H1 (cell line): Measurements from ENCODE around the gene ZNF550. TPM values are rescaled to one million over a fixed set of nuclear protein-coding genes. Genes with fewer than 3 reads are reported as not detected.

Experiments used
- CTCF ChIA-PET: fragments of 300-600 bp; sonication (Branson Sonifier 250); formaldehyde crosslinking; loops from one replicate; lab custom pipeline; 2021; ENCODE audit not compliant: partially characterized antibody; lab: Charles Lee
- POLR2A ChIA-PET: fragments of 300-600 bp; sonication (Branson Sonifier 250); formaldehyde crosslinking; loops from one replicate; lab custom pipeline; 2021; ENCODE audit warnings: inconsistent platforms; ENCODE audit not compliant: partially characterized antibody; lab: Charles Lee
- DNase-seq, 2 experiments: peaks; one replicate each; pipeline versions ENCODE4 v3.0.0 to v3.0.0-alpha.2; 2010 to 2022; ENCODE audit warnings: low spot score in 2 of 2, low read depth in 1 of 2, mixed read lengths in 1 of 2
- FAIRE-seq: peaks from 2 replicates; lab custom pipeline; 2011; peaks lifted over from hg19 to GRCh38; lab: Jason Lieb, UNC
- H2AFZ ChIP-seq: 2 replicates; pipeline ENCODE4 v1.8.1; 2012; ENCODE audit warnings: low read length, inconsistent platforms
- H2AK5ac ChIP-seq: 2 replicates; pipeline ENCODE4 v1.6.1; 2013; ENCODE audit warnings: low read depth, low read length
- H2BK120ac ChIP-seq: replicated peaks from 2 replicates; pipeline ENCODE3; 2013; ENCODE audit warnings: low read depth, low read length, inconsistent platforms
- H2BK12ac ChIP-seq: 2 replicates; pipeline ENCODE4 v1.6.1; 2013; ENCODE audit warnings: low read depth, low read length
- H2BK15ac ChIP-seq: 2 replicates; pipeline ENCODE4 v1.6.1; 2013; ENCODE audit warnings: low read length
- H2BK20ac ChIP-seq: 2 replicates; pipeline ENCODE4 v1.6.1; 2013; ENCODE audit warnings: low read length
- H2BK5ac ChIP-seq: 2 replicates; pipeline ENCODE4 v1.6.1; 2013; ENCODE audit warnings: low read depth, low read length
- H3K14ac ChIP-seq: 2 replicates; pipeline ENCODE4 v1.6.1; 2013; ENCODE audit warnings: inconsistent platforms; ENCODE audit not compliant: insufficient read length
- H3K18ac ChIP-seq: 2 replicates; pipeline ENCODE4 v1.6.1; 2013; ENCODE audit warnings: low read length; ENCODE audit errors: extremely low read depth
- H3K23ac ChIP-seq: 2 replicates; pipeline ENCODE4 v1.6.1; 2013; ENCODE audit warnings: inconsistent platforms; ENCODE audit not compliant: insufficient read length
- H3K23me2 ChIP-seq: 2 replicates; pipeline ENCODE4 v1.6.1; 2013; ENCODE audit warnings: low read depth, low read length
- H3K27ac ChIP-seq: 2 replicates; pipeline ENCODE4 v1.6.1; 2011; ENCODE audit warnings: low read depth, low read length, inconsistent platforms
- H3K27me3 ChIP-seq, 4 experiments: replicated peaks in 1 of 4; 1 replicate in 1 of 4; 2 replicates in 3 of 4; pipeline versions ENCODE4 v1.6.1 to v1.8.1; 2011 to 2013; ENCODE audit warnings: low read length in 3 of 4, mild to moderate bottlenecking in 3 of 4, inconsistent platforms in 2 of 4, mixed read lengths in 2 of 4, moderate library complexity in 1 of 4; ENCODE audit not compliant: control insufficient read depth in 3 of 4, insufficient read depth in 3 of 4; ENCODE audit errors: extremely low read depth in 1 of 4
- H3K36me3 ChIP-seq, 4 experiments: 2 replicates each; pipeline versions ENCODE4 v1.6.1 to v1.8.1; 2011 to 2013; ENCODE audit warnings: mild to moderate bottlenecking in 4 of 4, low read length in 3 of 4, moderate library complexity in 2 of 4, control low read depth in 1 of 4, inconsistent platforms in 1 of 4; ENCODE audit not compliant: insufficient read depth in 4 of 4, control insufficient read depth in 2 of 4
- H3K4ac ChIP-seq: replicated peaks from 2 replicates; pipeline ENCODE3; 2013; ENCODE audit warnings: low read length, low read depth, mixed read lengths, inconsistent platforms; ENCODE audit not compliant: insufficient read length
- H3K4me1 ChIP-seq, 4 experiments: replicated peaks in 1 of 4; 1 replicate in 1 of 4; 2 replicates in 3 of 4; pipeline versions ENCODE4 v1.6.1 to v1.8.1; 2011 to 2013; ENCODE audit warnings: low read length in 3 of 4, inconsistent platforms in 2 of 4, mixed read lengths in 1 of 4; ENCODE audit not compliant: insufficient read depth in 4 of 4, control insufficient read depth in 3 of 4
- H3K4me2 ChIP-seq, 2 experiments: 2 replicates each; pipeline versions ENCODE4 v1.6.1 to v1.8.1; 2011 to 2013; ENCODE audit warnings: low read depth in 2 of 2, low read length in 2 of 2, control low read depth in 1 of 2, inconsistent platforms in 1 of 2, mild to moderate bottlenecking in 1 of 2; ENCODE audit not compliant: insufficient read depth in 1 of 2
- H3K4me3 ChIP-seq, 4 experiments: fragments of 200-600, 300-600 bp in 1 of 4; sonication (generic), shearing (Covaris generic), sonication (Bioruptor Twin) in 1 of 4; 2 replicates each; pipeline versions ENCODE4 v1.5.1 to v1.8.1; 2011 to 2016; ENCODE audit warnings: low read length in 4 of 4, low read depth in 3 of 4, control low read depth in 2 of 4, inconsistent platforms in 2 of 4, mild to moderate bottlenecking in 2 of 4, mixed read lengths in 1 of 4, moderate library complexity in 1 of 4; ENCODE audit not compliant: insufficient read depth in 2 of 4; ENCODE audit errors: extremely low read depth in 1 of 4
- H3K56ac ChIP-seq: replicated peaks from 2 replicates; pipeline ENCODE3; 2013; ENCODE audit warnings: low read depth, mild to moderate bottlenecking, mixed read lengths, low read length, inconsistent platforms; ENCODE audit not compliant: insufficient read length
- H3K79me1 ChIP-seq: 2 replicates; pipeline ENCODE4 v1.6.1; 2013; ENCODE audit warnings: low read depth, low read length, control low read depth
- H3K79me2 ChIP-seq, 2 experiments: 2 replicates each; pipeline versions ENCODE4 v1.6.1 to v1.8.1; 2012 to 2013; ENCODE audit warnings: low read length in 2 of 2, mild to moderate bottlenecking in 2 of 2, inconsistent platforms in 1 of 2; ENCODE audit not compliant: insufficient read depth in 2 of 2, control insufficient read depth in 1 of 2
- H3K9ac ChIP-seq, 4 experiments: replicated peaks in 1 of 4; 1 replicate in 1 of 4; 2 replicates in 3 of 4; pipeline versions ENCODE4 v1.6.1 to v1.8.1; 2011 to 2013; ENCODE audit warnings: low read depth in 3 of 4, low read length in 3 of 4, control low read depth in 2 of 4, mild to moderate bottlenecking in 2 of 4, moderate library complexity in 2 of 4, inconsistent platforms in 1 of 4; ENCODE audit errors: extremely low read depth in 1 of 4
- H3K9me3 ChIP-seq, 2 experiments: 2 replicates each; pipeline versions ENCODE4 v1.6.1 to v1.8.1; 2012 to 2013; ENCODE audit warnings: mild to moderate bottlenecking in 2 of 2, moderate library complexity in 2 of 2, control low read depth in 1 of 2, inconsistent platforms in 1 of 2, low read depth in 1 of 2, low read length in 1 of 2, mixed read lengths in 1 of 2; ENCODE audit not compliant: insufficient read depth in 2 of 2
- H4K20me1 ChIP-seq, 2 experiments: replicated peaks in 1 of 2; 2 replicates each; pipeline versions ENCODE3 to v1.8.1; 2011 to 2013; ENCODE audit warnings: inconsistent platforms in 2 of 2, low read length in 2 of 2, mild to moderate bottlenecking in 1 of 2; ENCODE audit not compliant: insufficient read depth in 2 of 2, control insufficient read depth in 1 of 2
- H4K5ac ChIP-seq: 2 replicates; pipeline ENCODE4 v1.6.1; 2013; ENCODE audit warnings: low read length, low read depth, mixed read lengths, inconsistent platforms; ENCODE audit not compliant: insufficient read length
- H4K8ac ChIP-seq: 2 replicates; pipeline ENCODE4 v1.8.0; 2013; ENCODE audit warnings: mild to moderate bottlenecking, moderate library complexity, low read length, inconsistent platforms; ENCODE audit not compliant: insufficient read depth; ENCODE audit errors: extremely low read depth
- H4K91ac ChIP-seq: replicated peaks from 2 replicates; pipeline ENCODE3; 2013; ENCODE audit warnings: low read length, mixed read lengths, inconsistent platforms; ENCODE audit not compliant: insufficient read length
- ASH2L ChIP-seq: fragments of 200-600, 300-600 bp; sonication (generic); IDR thresholded peaks from one replicate; pipeline ENCODE4 v1.7.1; 2017; ENCODE audit warnings: low read length
- CBX5 ChIP-seq: fragments of 300-800, 300-1000 bp; sonication (generic); IDR thresholded peaks from 2 replicates; pipeline ENCODE4 v1.7.1; 2016; ENCODE audit warnings: antibody characterized with exemption, low read length, low read depth
- CEBPB ChIP-seq: IDR thresholded peaks from 2 replicates; pipeline ENCODE4 v1.6.1; 2012; ENCODE audit warnings: low read depth, low read length
- FOSL1 ChIP-seq: IDR thresholded peaks from 2 replicates; pipeline ENCODE4 v1.6.1; 2011; ENCODE audit warnings: mild to moderate bottlenecking, low read depth, low read length, moderate library complexity; ENCODE audit not compliant: insufficient read depth
- HDAC6 ChIP-seq: IDR thresholded peaks from one replicate; pipeline ENCODE4 v1.7.1; 2012; ENCODE audit warnings: low read depth, mild to moderate bottlenecking, inconsistent platforms, low read length, moderate library complexity
- JUND ChIP-seq: IDR thresholded peaks from 2 replicates; pipeline ENCODE4 v1.6.1; 2011; ENCODE audit warnings: mild to moderate bottlenecking, improper control_type of control experiment, low read length
- SIRT6 ChIP-seq: IDR thresholded peaks from one replicate; pipeline ENCODE4 v1.7.1; 2012; ENCODE audit warnings: low read length, inconsistent platforms
- ZNF274 ChIP-seq: IDR thresholded peaks from 2 replicates; pipeline ENCODE4 v1.7.0; 2012; ENCODE audit warnings: low read length, borderline replicate concordance; ENCODE audit errors: extremely low read depth
- WGBS, 2 experiments: shearing (Covaris generic) in 1 of 2; methylation state at CpG; one replicate each; pipeline versions ENCODE4 v1.1.6 to v1.1.7; 2013 to 2015; ENCODE audit warnings: low lambda C conversion rate in 2 of 2, mixed read lengths in 2 of 2, inconsistent platforms in 1 of 2, low coverage in 1 of 2, missing lambda C conversion rate in 1 of 2; ENCODE audit not compliant: insufficient replicate concordance in 2 of 2, insufficient coverage in 1 of 2, insufficient read length in 1 of 2; ENCODE audit errors: extremely low coverage in 1 of 2, missing lambda C conversion rate in 1 of 2; 5-methylcytosine and 5-hydroxymethylcytosine counted together
- polyA plus RNA-seq, 7 experiments: library from polyadenylated mRNA; depleted of rRNA in 3 of 7; stranded (reverse) in 5 of 7; unstranded in 2 of 7; fragments of >200 nt in 5 of 7; fragments of 200-250 nt in 2 of 7; gene quantifications; 1 replicate in 5 of 7; 2 replicates in 1 of 7; 4 replicates in 1 of 7; pipeline versions ENCODE4 v1.2.1 to v1.2.3, GENCODE V29; 2011 to 2013; ENCODE audit warnings: missing spikeins in 2 of 7, mixed read lengths in 2 of 7
- total RNA-seq: library from RNA; stranded (reverse); fragmentation: NEBNext Ultra II Directional; extraction: Animal tissue kit (Norgen Biotek cat#: 25700); gene quantifications from 2 replicates; pipeline ENCODE4 v1.2.1, GENCODE V29; 2021
- TF ChIP-seq, protein P1 (sequence below): IDR thresholded peaks from 2 replicates; pipeline ENCODE4 v1.6.1; 2011; ENCODE audit warnings: low read depth, mild to moderate bottlenecking, low read length; ENCODE audit not compliant: insufficient read depth

ZNF550 gene
- total and polyA plus RNA-seq, 2 of the 8 experiments (the other 6 are each of a cell fraction or from before 2014, with no cell fraction given): 4.5 to 10.7 TPM

DNA sequence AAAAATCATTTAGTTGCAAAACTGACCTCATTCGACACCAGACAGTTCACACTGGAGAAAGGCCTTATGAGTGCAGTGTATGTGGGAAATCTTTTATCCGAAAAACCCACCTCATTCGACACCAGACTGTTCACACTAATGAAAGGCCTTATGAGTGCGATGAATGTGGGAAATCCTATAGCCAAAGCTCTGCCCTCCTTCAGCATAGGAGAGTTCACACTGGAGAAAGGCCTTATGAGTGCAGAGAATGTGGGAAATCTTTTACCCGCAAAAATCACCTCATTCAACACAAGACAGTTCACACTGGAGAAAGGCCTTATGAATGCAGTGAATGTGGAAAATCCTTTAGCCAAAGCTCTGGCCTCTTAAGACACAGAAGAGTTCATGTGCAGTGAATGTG lies 47.3 kb upstream of the ZNF550 start:
- WGBS, 2 experiments: 88% methylated on average over 5 of the region's 5 CpGs; no CpG with 5 or more reads in 1 of the 2 experiments
- Histone ChIP-seq H2BK12ac (no peak overlapping the region), H3K79me1 (no peaks in the 10 kb centered on the region; the same call in 1 of the 2 replicates), H3K9me3 (no peaks in the 10 kb centered on the region), H4K8ac (no peak overlapping the region), H2BK5ac (no peak overlapping the region), H4K5ac (no peak overlapping the region), H3K36me3 (peaks cover 2 to 35% (median 17%) of the 10 kb centered on the region in 4 experiments; a peak in 6 of 8 replicates), H4K20me1 (no peaks in the 10 kb centered on the region), H3K4me3 (no peak overlapping the region), H3K27ac (no peak overlapping the region), H3K4ac (no peak overlapping the region), H3K9ac (no peak overlapping the region), H3K23me2 (no peaks in the 10 kb centered on the region), H3K18ac (no peak overlapping the region), H3K4me1 (no peaks in the 10 kb centered on the region), H2AFZ (no peak overlapping the region), H2BK15ac (no peak overlapping the region), H3K56ac (no peak overlapping the region), H2BK20ac (no peak overlapping the region), H3K27me3 (no peaks in the 10 kb centered on the region), H4K91ac (no peak overlapping the region), H3K4me2 (no peak overlapping the region), H2AK5ac (no peak overlapping the region), H3K23ac (no peak overlapping the region), H2BK120ac (no peak overlapping the region), H3K79me2 (no peaks in the 10 kb centered on the region), H3K14ac (no peak overlapping the region)
- ChIA-PET POLR2A (interaction anchor here (0.7 to 3.3 kb wide), 2 partner anchors 11 to 106 kb away, joined by 3 to 17 read pairs; no protein-coding TSS in a partner anchor), CTCF (no interaction called here)
- TF ChIP-seq JUND: no peak
- TF ChIP-seq CBX5: no peak
- TF ChIP-seq ASH2L: no peak
- TF ChIP-seq CEBPB: no peak
- no peak for TF ChIP-seq FOSL1
- no peak for TF ChIP-seq HDAC6
- TF ChIP-seq SIRT6: no peak
- TF ChIP-seq, protein P1, sequence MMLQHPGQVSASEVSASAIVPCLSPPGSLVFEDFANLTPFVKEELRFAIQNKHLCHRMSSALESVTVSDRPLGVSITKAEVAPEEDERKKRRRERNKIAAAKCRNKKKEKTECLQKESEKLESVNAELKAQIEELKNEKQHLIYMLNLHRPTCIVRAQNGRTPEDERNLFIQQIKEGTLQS: no peak
- no peak for TF ChIP-seq ZNF274
- DNase-seq (no peak), FAIRE-seq (no peak)
